GM12878 (cell line): Measurements from ENCODE around the gene ASIC4. TPM values are rescaled to one million over a fixed set of nuclear protein-coding genes. Genes with fewer than 3 reads are reported as not detected.
A peak's percentile ranks its signal among the peaks of the same experiment; 100 is the strongest.

Experiments
- ATAC-seq: fragments of 200-7000 bp; cut with Tn5 transposase; 3 replicates; pipeline ENCODE4 v1.9.1; 2020; ENCODE audit warnings: mild to moderate bottlenecking, moderate library complexity
- BruUV-seq: library from RNA; stranded (reverse); fragments of 400-500 nt; replicated peaks from 2 replicates; lab custom pipeline; 2021; lab: Mats Ljungman, UMichigan
- CTCF ChIA-PET: fragments of 300-600 bp; sonication (Branson Sonifier 250); formaldehyde crosslinking; extraction: SDS; loops from one replicate; lab custom pipeline; 2021; ENCODE audit warnings: inconsistent platforms; lab: Yijun Ruan, JAX
- POLR2A ChIA-PET: fragments of 350-600 bp; formaldehyde crosslinking; extraction: SDS; loops from one replicate; lab custom pipeline; 2021; ENCODE audit warnings: inconsistent platforms; lab: Charles Lee
- RAD21 ChIA-PET: fragments of 300-600 bp; sonication (Branson Sonifier 250); formaldehyde crosslinking; loops from one replicate; lab custom pipeline; 2023; ENCODE audit warnings: antibody characterized with exemption; ENCODE audit not compliant: unreplicated experiment; lab: Charles Lee
- SMC1A ChIA-PET: fragments of 300-600 bp; sonication (Branson Sonifier 250); formaldehyde crosslinking; loops from one replicate; lab custom pipeline; 2023; ENCODE audit not compliant: unreplicated experiment, uncharacterized antibody; lab: Charles Lee
- DNase-seq: peaks from one replicate; pipeline ENCODE4 v3.0.0-alpha.2; 2011; ENCODE audit warnings: low read depth, low spot score
- FAIRE-seq: peaks from 3 replicates; lab custom pipeline; 2011; peaks lifted over from hg19 to GRCh38; lab: Jason Lieb, UNC
- H2AFZ ChIP-seq: 2 replicates; pipeline ENCODE4 v1.6.0; 2011; ENCODE audit warnings: low read depth, low read length, control low read depth; ENCODE audit not compliant: control insufficient read depth
- H3K27ac ChIP-seq: 2 replicates; pipeline ENCODE4 v1.5.1; 2011; ENCODE audit warnings: control low read depth; ENCODE audit not compliant: control insufficient read depth, insufficient read depth
- H3K27me3 ChIP-seq, 2 experiments: replicated peaks in 1 of 2; 2 replicates each; pipeline versions ENCODE4 v1.6.0 to v1.6.1; 2011; ENCODE audit warnings: low read length in 1 of 2; ENCODE audit not compliant: control insufficient read depth in 2 of 2, insufficient read depth in 2 of 2
- H3K36me3 ChIP-seq, 2 experiments: 2 replicates each; pipeline ENCODE4 v1.5.1; 2011; ENCODE audit warnings: low read length in 1 of 2; ENCODE audit not compliant: control insufficient read depth in 2 of 2, insufficient read depth in 2 of 2
- H3K4me1 ChIP-seq: 2 replicates; pipeline ENCODE4 v1.6.1; 2011; ENCODE audit warnings: mild to moderate bottlenecking, low read length, moderate library complexity, mixed read lengths; ENCODE audit not compliant: control insufficient read depth, insufficient read depth
- H3K4me2 ChIP-seq: 2 replicates; pipeline ENCODE4 v1.6.0; 2011; ENCODE audit warnings: control low read depth; ENCODE audit not compliant: control insufficient read depth, insufficient read depth
- H3K4me3 ChIP-seq: fragments of 200-600 bp; sonication (generic); 2 replicates; pipeline ENCODE4 v1.5.1; 2016
- H3K79me2 ChIP-seq: 2 replicates; pipeline ENCODE4 v1.6.0; 2011; ENCODE audit warnings: low read length; ENCODE audit not compliant: control insufficient read depth, insufficient read depth
- H3K9ac ChIP-seq: 2 replicates; pipeline ENCODE4 v1.8.0; 2011; ENCODE audit warnings: low read length, control low read depth, mixed read lengths; ENCODE audit not compliant: control insufficient read depth, insufficient read depth
- H3K9me3 ChIP-seq: replicated peaks from 3 replicates; pipeline ENCODE4 v1.5.1; 2011; ENCODE audit warnings: mild to moderate bottlenecking, low read length; ENCODE audit not compliant: control insufficient read depth, insufficient read depth
- H4K20me1 ChIP-seq: 2 replicates; pipeline ENCODE4 v1.6.0; 2011; ENCODE audit not compliant: control insufficient read depth, insufficient read depth
- BCL11A ChIP-seq: IDR thresholded peaks from 2 replicates; pipeline ENCODE4 v1.6.1; 2011; ENCODE audit warnings: low read depth, low read length
- BCL3 ChIP-seq: IDR thresholded peaks from 2 replicates; pipeline ENCODE4 v1.6.1; 2011; ENCODE audit warnings: borderline replicate concordance, low read depth, mild to moderate bottlenecking, moderate library complexity, low read length; ENCODE audit not compliant: insufficient read depth, poor library complexity, severe bottlenecking
- BRCA1 ChIP-seq: IDR thresholded peaks from 2 replicates; pipeline ENCODE4 v1.6.1; 2011; ENCODE audit warnings: low read depth, low read length, improper control_type of control experiment
- FOS ChIP-seq: IDR thresholded peaks from 3 replicates; pipeline ENCODE4 v1.6.1; 2011; ENCODE audit warnings: borderline replicate concordance; ENCODE audit not compliant: insufficient read length; ENCODE audit errors: extremely low read depth
- NKRF ChIP-seq: fragments of 450-650 bp; conservative IDR thresholded peaks from 2 replicates; pipeline ENCODE4 v1.6.1; 2017; ENCODE audit warnings: mild to moderate bottlenecking, moderate library complexity
- NR2C1 ChIP-seq: fragments of 450-650 bp; IDR thresholded peaks from 2 replicates; pipeline ENCODE4 v1.6.1; 2017; ENCODE audit warnings: antibody characterized with exemption, mild to moderate bottlenecking, moderate library complexity
- PKNOX1 ChIP-seq: fragments of 450-650 bp; IDR thresholded peaks from 2 replicates; pipeline ENCODE4 v1.6.1; 2016; ENCODE audit warnings: mild to moderate bottlenecking
- POLR2AphosphoS2 ChIP-seq: IDR thresholded peaks from 2 replicates; pipeline ENCODE4 v1.6.1; 2011; ENCODE audit warnings: low read depth, mild to moderate bottlenecking, low read length, improper control_type of control experiment, moderate library complexity
- SMAD1 ChIP-seq: fragments of 450-650 bp; IDR thresholded peaks from 2 replicates; pipeline ENCODE4 v1.6.1; 2018; ENCODE audit warnings: mild to moderate bottlenecking, low read depth; ENCODE audit not compliant: partially characterized antibody
- SREBF2 ChIP-seq: IDR thresholded peaks from 2 replicates; pipeline ENCODE4 v1.6.1; 2012; ENCODE audit warnings: mild to moderate bottlenecking, low read length
- ZNF592 ChIP-seq: fragments of 450-650 bp; IDR thresholded peaks from 2 replicates; pipeline ENCODE4 v1.6.1; 2017; ENCODE audit warnings: mild to moderate bottlenecking, moderate library complexity
- ZNF622 ChIP-seq: fragments of 450-650 bp; IDR thresholded peaks from 2 replicates; pipeline ENCODE4 v1.6.1; 2017; ENCODE audit warnings: mild to moderate bottlenecking, inconsistent platforms
- WGBS: methylation state at CpG from one replicate; pipeline ENCODE4 v1.1.6; 2016; ENCODE audit warnings: low lambda C conversion rate; ENCODE audit not compliant: insufficient replicate concordance, insufficient coverage; ENCODE audit errors: missing lambda C conversion rate; 5-methylcytosine and 5-hydroxymethylcytosine counted together
- in situ Hi-C: fragments of 300-500 bp; cut with MboI; formaldehyde crosslinking; loops from 9 replicates; pipeline ENCODE4 v1.14.3; 2018; ENCODE audit warnings: mixed read lengths
- intact Hi-C: fragments of 100-400 bp; cut with micrococcal nuclease; formaldehyde crosslinking; loops from one replicate; pipeline ENCODE4 v1.14.2; 2022; ENCODE audit not compliant: unreplicated experiment
- polyA plus RNA-seq, 11 experiments: library from polyadenylated mRNA; depleted of rRNA in 4 of 11; unstranded in 6 of 11; stranded (reverse) in 5 of 11; fragments of >200 nt; fragmentation: Nextera tagmentation in 4 of 11; fragmentation: Illumina TruSeq in 1 of 11; extraction: Ambion mirVana in 4 of 11; extraction: Trizol in 1 of 11; gene quantifications; 1 replicate in 1 of 11; 2 replicates in 10 of 11; pipeline versions ENCODE4 v1.2.1 to v1.2.3, GENCODE V29; 2011 to 2016; ENCODE audit warnings: inconsistent platforms in 2 of 11, missing spikeins in 2 of 11, low read depth in 1 of 11
- total RNA-seq, 4 experiments: library from RNA; depleted of rRNA in 3 of 4; stranded (reverse); fragments of >200 nt in 3 of 4; fragmentation: Illumina TruSeq in 1 of 4; extraction: Trizol in 1 of 4; gene quantifications; 2 replicates each; pipeline versions ENCODE4 v1.2.1 to v1.2.3, GENCODE V29; 2013 to 2021

Gene ASIC4
- total and polyA plus RNA-seq, 10 of the 15 experiments (the other 5 are each of a cell fraction or from before 2014, with no cell fraction given) = 0.01 TPM; not detected in 9

GRCh38 chr2:219498280-219499057 lies 15.8 kb upstream of the ASIC4 start, which contains the start of gene GMPPA (continued):
- TF ChIP-seq ZNF592 = no peak
- TF ChIP-seq SREBF2 = no peak

- H3K27ac ChIP-seq = peak overlapping the region; percentile 79
- FAIRE-seq = no peak
- in situ Hi-C loops = no loop called here
- 0 out of 2 replicates have a peak, but pooled peaks have one; percentile 60 for TF ChIP-seq NKRF
- TF ChIP-seq BCL3 = no peak
- TF ChIP-seq SMAD1 = peak; percentile 40
- TF ChIP-seq FOS = no peak
- TF ChIP-seq BRCA1 = no peak
- peak; percentile 81 for TF ChIP-seq PKNOX1
- no peak for TF ChIP-seq BCL11A
- TF ChIP-seq POLR2AphosphoS2 = no peak
- TF ChIP-seq ZNF622 = no peak
- TF ChIP-seq NR2C1 = no peak
These were observed 15.3 kb upstream of the ASIC4 start for GRCh38 chr2:219499058-219499307.

More at GRCh38 chr2:219499058-219499307, 15.3 kb upstream of the ASIC4 start:
- DNase-seq (no peak), ATAC-seq (no peak; the same call in 2 of the 3 replicates)
- peak overlapping the region; percentile 88 for H3K9ac ChIP-seq
- RAD21 ChIA-PET = interaction anchor here (0.7 to 3.6 kb wide), 12 partner anchors 10 to 220 kb away, joined by 3 to 21 read pairs (median 4); partner anchors contain the start of genes CHPF, DNAJB2, DNPEP and STK11IP
- H3K9me3 ChIP-seq = no peaks in the 10 kb centered on the region; the same call in 2 of the 3 replicates
- intact Hi-C loops = no loop called here
- H3K27me3 ChIP-seq = peaks cover 5 to 15% of the 10 kb centered on the region in 2 experiments
- peaks cover 15% of the 10 kb centered on the region for H3K4me1 ChIP-seq
- CTCF ChIA-PET = interaction anchor here (0.8 to 11.4 kb wide), 12 partner anchors 10 to 191 kb away, joined by 3 to 224 read pairs (median 6); partner anchors contain the start of genes CHPF, STK11IP and TMEM198
- peak overlapping the region; percentile 93 for H3K4me2 ChIP-seq
- peak overlapping the region; percentile 82 for H2AFZ ChIP-seq
- peaks cover 11% of the 10 kb centered on the region for H3K79me2 ChIP-seq
- no peaks in the 10 kb centered on the region for H4K20me1 ChIP-seq
- POLR2A ChIA-PET = interaction anchor here (0.6 to 2.1 kb wide), 3 partner anchors 111 to 689 kb away, joined by 3 to 15 read pairs (median 3); partner anchors contain the start of gene DNPEP
- H3K36me3 ChIP-seq = peaks cover 0 to 3% of the 10 kb centered on the region in 2 experiments; a peak in 1 of 4 replicates
- SMC1A ChIA-PET = interaction anchor here (0.6 to 4.0 kb wide), 7 partner anchors 30 to 327 kb away, joined by 3 to 22 read pairs (median 3); partner anchors contain the start of gene STK11IP
- BruUV-seq = no TSS peak
- WGBS = 2% methylated on average over 3 of the region's 3 CpGs
- peak overlapping the region; percentile 83 for H3K4me3 ChIP-seq
